Vagina (tissue), 2 donors: ENCODE measurements around the gene PIAS4. TPM values are rescaled to one million over a fixed set of nuclear protein-coding genes. Genes with fewer than 3 reads are reported as not detected.
A peak's percentile ranks its signal among the peaks of the same experiment; 100 is the strongest.

ENCODE experiments used
- DNase-seq, 2 donors: peaks; one replicate each; pipeline ENCODE4 v3.0.0-alpha.2; 2017; ENCODE audit errors: extremely low spot score in 2 of 2
- H3K27ac ChIP-seq: fragments of 200-600 bp; sonication (generic); one replicate; pipeline ENCODE4 v1.5.1; 2019
- H3K27me3 ChIP-seq: fragments of 200-600 bp; sonication (generic); one replicate; pipeline ENCODE4 v1.5.1; 2019
- H3K36me3 ChIP-seq, 2 donors: fragments of 200-600 bp; sonication (generic); one replicate each; pipeline ENCODE4 v1.5.1; 2017 to 2019
- H3K4me1 ChIP-seq: fragments of 200-600 bp; sonication (generic); one replicate; pipeline ENCODE4 v1.5.1; 2019
- H3K4me3 ChIP-seq, 2 donors: fragments of 200-600 bp; sonication (generic); 1 replicate in 1 of 2; 2 replicates in 1 of 2; pipeline ENCODE4 v1.5.1; 2016 to 2019
- H3K9me3 ChIP-seq: fragments of 200-600 bp; sonication (generic); one replicate; pipeline ENCODE4 v1.5.1; 2019
- CTCF ChIP-seq, 3 experiments: fragments of 450-650 bp in 2 of 3; fragments of 200-600 bp in 1 of 3; sonication (generic) in 1 of 3; IDR thresholded peaks; one replicate each; pipeline ENCODE4 v1.5.1; 2017 to 2019; ENCODE audit warnings: antibody characterized with exemption in 3 of 3, mild to moderate bottlenecking in 2 of 3, moderate library complexity in 2 of 3
- POLR2A ChIP-seq, 2 donors: fragments of 450-650 bp; IDR thresholded peaks; one replicate each; pipeline ENCODE4 v1.6.1; 2017; ENCODE audit warnings: antibody characterized with exemption in 2 of 2, mild to moderate bottlenecking in 2 of 2, moderate library complexity in 2 of 2
- POLR2AphosphoS5 ChIP-seq, 2 donors: sonication (generic); formaldehyde crosslinking; IDR thresholded peaks; one replicate each; pipeline ENCODE4 v1.9.0; 2017; ENCODE audit warnings: antibody characterized with exemption in 2 of 2, mild to moderate bottlenecking in 2 of 2, low read depth in 1 of 2; ENCODE audit not compliant: insufficient read depth in 1 of 2
- intact Hi-C: fragments of 100-400 bp; cut with DNase I; formaldehyde crosslinking; loops from one replicate; pipeline ENCODE4 v1.15.1; 2023
- total RNA-seq: library from RNA; depleted of rRNA; stranded (reverse); fragments of >200 nt; gene quantifications from one replicate; pipeline ENCODE4 v1.2.3, GENCODE V29; 2016

PIAS4 gene
- total RNA-seq, 1 donor from 2014 or later: 14.0 TPM

- Histone ChIP-seq H3K4me3 (peak overlapping the region; percentile 12 to 17), H3K9me3 (no peaks in the 10 kb centered on the region), H3K27ac (peak overlapping the region; percentile 71), H3K36me3 (peaks cover 0 to 40% of the 10 kb centered on the region in 2 donors), H3K27me3 (no peaks in the 10 kb centered on the region), H3K4me1 (peaks cover 52% of the 10 kb centered on the region)
- intact Hi-C loops: loop anchor here (5.0 kb wide), 1 partner anchor 1644 kb away; no protein-coding TSS in a partner anchor
- TF ChIP-seq CTCF (IDR thresholded peaks at IDR 0.05) (no peak), POLR2AphosphoS5 (IDR thresholded peaks at IDR 0.05; ENCODE audit: insufficient read depth in 1 of 2, low read depth in 1 of 2) (peak in 1 of 2 donors; percentile 17), POLR2A (IDR thresholded peaks at IDR 0.05) (no peak)
- no peak for DNase-seq
These were observed 43.9 kb downstream of the PIAS4 start for GRCh38 chr19:4051175-4052101.

GRCh38 chr19:4052114-4052992 lies 44.8 kb downstream of the PIAS4 start:
- Histone ChIP-seq H3K4me1 (peaks cover 52% of the 10 kb centered on the region), H3K27me3 (no peaks in the 10 kb centered on the region), H3K9me3 (no peaks in the 10 kb centered on the region), H3K36me3 (peaks cover 0 to 33% of the 10 kb centered on the region in 2 donors), H3K27ac (peak overlapping the region; percentile 71), H3K4me3 (peak overlapping the region; percentile 12 to 17)
- TF ChIP-seq POLR2AphosphoS5 (IDR thresholded peaks at IDR 0.05; ENCODE audit: insufficient read depth in 1 of 2, low read depth in 1 of 2) (peak in 1 of 2 donors; percentile 26), POLR2A (IDR thresholded peaks at IDR 0.05) (no peak), CTCF (IDR thresholded peaks at IDR 0.05) (no peak)
- intact Hi-C loops: loop anchor here (5.0 kb wide), 1 partner anchor 1645 kb away; no protein-coding TSS in a partner anchor
- no peak for DNase-seq

- H3K4me1 ChIP-seq: peaks cover 56% of the 10 kb centered on the region
- DNase-seq: no peak
- H3K27me3 ChIP-seq: no peaks in the 10 kb centered on the region
- H3K27ac ChIP-seq: peak overlapping the region; percentile 71
- TF ChIP-seq POLR2AphosphoS5 (IDR thresholded peaks at IDR 0.05; ENCODE audit: insufficient read depth in 1 of 2, low read depth in 1 of 2) (no peak), CTCF (IDR thresholded peaks at IDR 0.05) (no peak), POLR2A (IDR thresholded peaks at IDR 0.05) (no peak)
- intact Hi-C loops: loop anchor here (5.0 kb wide), 1 partner anchor 1646 kb away; no protein-coding TSS in a partner anchor
- H3K36me3 ChIP-seq: peaks cover 0 to 31% of the 10 kb centered on the region in 2 donors
- no peaks in the 10 kb centered on the region for H3K9me3 ChIP-seq
- peak overlapping the region; percentile 12 to 17 for H3K4me3 ChIP-seq
These were observed 45.5 kb downstream of the PIAS4 start for GRCh38 chr19:4052993-4053422.

- H3K27me3 ChIP-seq: no peaks in the 10 kb centered on the region
- H3K4me3 ChIP-seq: no peak overlapping the region
- peaks cover 62% of the 10 kb centered on the region for H3K4me1 ChIP-seq
- H3K9me3 ChIP-seq: no peaks in the 10 kb centered on the region
- peaks cover 0 to 31% of the 10 kb centered on the region in 2 donors for H3K36me3 ChIP-seq
- H3K27ac ChIP-seq: no peak overlapping the region
- TF ChIP-seq POLR2AphosphoS5 (IDR thresholded peaks at IDR 0.05; ENCODE audit: insufficient read depth in 1 of 2, low read depth in 1 of 2) (peak in 1 of 2 donors; percentile 13), POLR2A (IDR thresholded peaks at IDR 0.05) (no peak), CTCF (IDR thresholded peaks at IDR 0.05) (no peak)
- no peak for DNase-seq
- intact Hi-C loops: loop anchor here (5.0 kb wide), 1 partner anchor 1646 kb away; no protein-coding TSS in a partner anchor
These were observed 46.1 kb downstream of the PIAS4 start for GRCh38 chr19:4053423-4054324.
